DND-41 (cell line): ENCODE results near the gene STYXL2.

ENCODE experiments used
- ATAC-seq: fragments of 200-7000 bp; cut with Tn5 transposase; 3 replicates; pipeline ENCODE4 v1.9.1; 2021; ENCODE audit warnings: low read depth; ENCODE audit not compliant: insufficient read depth
- DNase-seq: peaks from one replicate; pipeline ENCODE4 v3.0.0-alpha.2; 2020
- H2AFZ ChIP-seq: 2 replicates; pipeline ENCODE4 v1.6.0; 2012; ENCODE audit warnings: low read depth, low read length
- H3K27ac ChIP-seq: 2 replicates; pipeline ENCODE4 v1.5.1; 2012; ENCODE audit warnings: low read length, inconsistent platforms
- H3K27me3 ChIP-seq: fragments of 200-600 bp; sonication (generic); 2 replicates; pipeline ENCODE4 v1.6.0; 2012; ENCODE audit warnings: low read length, mild to moderate bottlenecking, inconsistent platforms; ENCODE audit not compliant: insufficient read depth, poor library complexity
- H3K36me3 ChIP-seq: 2 replicates; pipeline ENCODE4 v1.5.1; 2012; ENCODE audit warnings: low read length, inconsistent platforms; ENCODE audit not compliant: insufficient read depth
- H3K4me1 ChIP-seq: 2 replicates; pipeline ENCODE4 v1.5.1; 2012; ENCODE audit warnings: mild to moderate bottlenecking, low read length; ENCODE audit not compliant: insufficient read depth
- H3K4me2 ChIP-seq: 2 replicates; pipeline ENCODE4 v1.6.0; 2012; ENCODE audit warnings: mild to moderate bottlenecking, moderate library complexity, low read length, inconsistent platforms; ENCODE audit not compliant: insufficient read depth
- H3K4me3 ChIP-seq, 2 experiments: fragments of 200-600 bp in 1 of 2; shearing (Covaris generic) in 1 of 2; 2 replicates each; pipeline ENCODE4 v1.5.1; 2012 to 2016; ENCODE audit warnings: inconsistent platforms in 2 of 2, low read length in 2 of 2, mild to moderate bottlenecking in 2 of 2, low read depth in 1 of 2, moderate library complexity in 1 of 2
- H3K79me2 ChIP-seq: 2 replicates; pipeline ENCODE4 v1.6.0; 2012; ENCODE audit warnings: low read length, inconsistent platforms; ENCODE audit not compliant: insufficient read depth
- H3K9ac ChIP-seq: 2 replicates; pipeline ENCODE4 v1.6.0; 2012; ENCODE audit warnings: low read depth, mild to moderate bottlenecking, inconsistent platforms, low read length, moderate library complexity
- H3K9me3 ChIP-seq: 2 replicates; pipeline ENCODE4 v1.5.1; 2012; ENCODE audit warnings: low read length, moderate library complexity, mild to moderate bottlenecking, inconsistent platforms; ENCODE audit not compliant: insufficient read depth, severe bottlenecking
- H4K20me1 ChIP-seq: 2 replicates; pipeline ENCODE4 v1.6.0; 2012; ENCODE audit warnings: low read length; ENCODE audit not compliant: insufficient read depth
- EZH2 ChIP-seq: IDR thresholded peaks from 3 replicates; pipeline ENCODE4 v1.6.1; 2012; ENCODE audit warnings: borderline replicate concordance, low read depth, mild to moderate bottlenecking, moderate library complexity, low read length, inconsistent platforms; ENCODE audit not compliant: severe bottlenecking
- TF ChIP-seq, protein P1 (sequence below): IDR thresholded peaks from 2 replicates; pipeline ENCODE4 v1.5.1; 2012; ENCODE audit warnings: borderline replicate concordance, low read length, moderate library complexity, mild to moderate bottlenecking; ENCODE audit not compliant: poor library complexity, severe bottlenecking; ENCODE audit errors: extremely low read depth

Gene STYXL2

DNA sequence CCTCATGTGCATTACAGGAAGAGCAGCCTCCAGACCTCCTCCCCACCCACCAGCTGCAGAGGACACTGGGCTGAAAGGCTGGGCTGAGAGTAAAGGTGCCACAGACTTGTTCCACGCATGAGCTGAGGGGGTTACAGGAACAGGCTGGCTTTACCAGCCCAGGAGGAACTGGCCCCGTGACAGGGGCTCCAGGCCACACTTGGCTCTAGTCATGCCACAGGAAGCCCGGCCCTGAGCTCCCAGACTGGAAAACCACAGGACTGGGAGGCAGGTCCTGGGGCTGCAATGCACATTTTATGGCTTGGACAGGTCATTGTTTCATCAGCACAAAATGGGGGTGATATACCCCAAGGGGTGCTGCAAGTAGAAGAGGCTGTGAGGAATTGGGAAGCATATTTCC is 39.3 kb upstream of the STYXL2 start:
- Histone ChIP-seq H3K27ac (no peak overlapping the region), H3K4me1 (peaks cover 11% of the 10 kb centered on the region), H3K4me3 (no peak overlapping the region), H3K4me2 (no peak overlapping the region), H2AFZ (no peak overlapping the region), H3K9ac (no peak overlapping the region), H3K9me3 (no peaks in the 10 kb centered on the region), H3K79me2 (no peaks in the 10 kb centered on the region), H3K36me3 (no peaks in the 10 kb centered on the region), H4K20me1 (no peaks in the 10 kb centered on the region), H3K27me3 (no peaks in the 10 kb centered on the region)
- no peak for DNase-seq
- no peak for TF ChIP-seq EZH2
- TF ChIP-seq, protein P1, sequence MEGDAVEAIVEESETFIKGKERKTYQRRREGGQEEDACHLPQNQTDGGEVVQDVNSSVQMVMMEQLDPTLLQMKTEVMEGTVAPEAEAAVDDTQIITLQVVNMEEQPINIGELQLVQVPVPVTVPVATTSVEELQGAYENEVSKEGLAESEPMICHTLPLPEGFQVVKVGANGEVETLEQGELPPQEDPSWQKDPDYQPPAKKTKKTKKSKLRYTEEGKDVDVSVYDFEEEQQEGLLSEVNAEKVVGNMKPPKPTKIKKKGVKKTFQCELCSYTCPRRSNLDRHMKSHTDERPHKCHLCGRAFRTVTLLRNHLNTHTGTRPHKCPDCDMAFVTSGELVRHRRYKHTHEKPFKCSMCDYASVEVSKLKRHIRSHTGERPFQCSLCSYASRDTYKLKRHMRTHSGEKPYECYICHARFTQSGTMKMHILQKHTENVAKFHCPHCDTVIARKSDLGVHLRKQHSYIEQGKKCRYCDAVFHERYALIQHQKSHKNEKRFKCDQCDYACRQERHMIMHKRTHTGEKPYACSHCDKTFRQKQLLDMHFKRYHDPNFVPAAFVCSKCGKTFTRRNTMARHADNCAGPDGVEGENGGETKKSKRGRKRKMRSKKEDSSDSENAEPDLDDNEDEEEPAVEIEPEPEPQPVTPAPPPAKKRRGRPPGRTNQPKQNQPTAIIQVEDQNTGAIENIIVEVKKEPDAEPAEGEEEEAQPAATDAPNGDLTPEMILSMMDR: no peak
- no peak for ATAC-seq

DNA sequence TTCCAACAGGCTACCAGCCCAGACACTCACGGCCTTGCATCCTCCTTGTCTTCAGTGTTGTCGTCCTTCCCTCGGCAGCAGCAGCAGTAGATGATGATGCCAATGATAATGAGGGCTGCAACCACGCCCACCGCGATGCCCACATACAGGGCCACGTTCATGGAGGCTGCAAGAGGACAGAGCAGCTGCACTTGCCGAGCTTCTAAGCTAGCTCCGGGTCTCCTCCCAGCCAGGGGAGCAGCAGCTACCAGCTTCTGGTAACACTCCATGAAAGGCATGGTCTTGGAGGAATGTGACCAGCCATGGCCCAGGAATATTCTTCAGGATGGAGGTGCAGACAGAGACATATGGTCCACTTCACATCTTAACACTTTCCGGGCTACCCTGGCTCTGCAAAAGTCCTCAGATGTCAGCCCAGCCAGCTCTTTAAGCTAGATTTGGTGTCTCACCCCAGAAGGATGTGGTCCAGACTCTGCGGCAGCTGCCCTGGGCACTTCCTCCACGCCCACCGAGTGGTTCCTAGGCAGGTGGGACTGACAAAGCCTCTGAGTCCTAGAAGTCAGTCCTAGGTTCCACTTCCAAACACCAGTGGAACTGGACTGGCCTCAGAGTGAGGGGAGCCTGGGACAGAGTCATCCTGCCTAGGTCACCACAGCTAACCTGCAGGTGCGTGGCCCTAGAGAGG is 38.8 kb upstream of the STYXL2 start:
- Histone ChIP-seq H2AFZ (no peak overlapping the region), H3K27me3 (no peaks in the 10 kb centered on the region), H4K20me1 (no peaks in the 10 kb centered on the region), H3K79me2 (no peaks in the 10 kb centered on the region), H3K4me2 (no peak overlapping the region), H3K27ac (no peak overlapping the region), H3K36me3 (no peaks in the 10 kb centered on the region), H3K4me1 (peaks cover 12% of the 10 kb centered on the region), H3K9ac (no peak overlapping the region), H3K9me3 (no peaks in the 10 kb centered on the region), H3K4me3 (no peak overlapping the region)
- no peak for ATAC-seq
- TF ChIP-seq, protein P1: no peak
- no peak for TF ChIP-seq EZH2
- no peak for DNase-seq

DNA sequence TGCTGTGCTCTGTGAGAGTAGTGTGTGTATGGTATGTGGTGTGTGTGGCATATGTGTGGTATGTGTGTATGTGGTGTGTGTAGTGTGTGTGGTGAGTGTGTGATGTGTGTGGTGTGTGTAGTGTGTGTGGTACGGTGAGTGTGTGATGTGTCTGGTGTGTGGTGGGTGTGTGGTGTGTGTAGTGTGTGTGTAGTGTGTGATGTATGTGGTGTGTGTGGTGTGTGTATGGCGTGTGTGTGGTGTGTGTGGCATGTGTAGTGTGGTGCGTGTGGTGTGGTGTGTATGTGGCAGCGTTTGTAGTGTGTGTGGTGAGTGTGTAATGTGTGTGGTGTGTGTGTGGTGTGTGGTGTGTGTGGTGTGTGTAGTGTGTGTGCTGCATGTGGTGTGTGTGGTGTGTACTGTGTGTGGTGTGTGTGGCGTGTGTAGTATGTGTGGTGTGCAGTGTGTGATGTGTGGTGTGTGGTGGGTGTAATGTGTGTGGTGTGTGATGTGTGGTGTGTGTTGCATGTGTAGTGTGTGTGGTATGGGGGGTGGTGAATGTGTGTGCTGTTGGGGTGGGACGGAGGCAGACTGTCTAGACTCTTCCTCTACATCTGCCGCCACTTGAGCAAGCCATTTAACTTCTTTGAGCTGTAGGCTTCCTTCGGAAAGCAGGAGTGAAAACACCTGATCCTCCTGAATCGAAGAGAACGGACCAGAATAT is 37.2 kb upstream of the STYXL2 start:
- no peaks in the 10 kb centered on the region for H3K36me3 ChIP-seq
- no peak overlapping the region for H2AFZ ChIP-seq
- DNase-seq (no peak), ATAC-seq (peak; percentile 29)
- H3K27ac ChIP-seq: no peak overlapping the region
- TF ChIP-seq EZH2: no peak
- TF ChIP-seq, protein P1: no peak
- no peaks in the 10 kb centered on the region for H4K20me1 ChIP-seq
- no peaks in the 10 kb centered on the region for H3K27me3 ChIP-seq
- H3K79me2 ChIP-seq: no peaks in the 10 kb centered on the region
- peaks cover 12% of the 10 kb centered on the region for H3K4me1 ChIP-seq
- no peak overlapping the region for H3K4me3 ChIP-seq
- H3K9ac ChIP-seq: no peak overlapping the region
- H3K9me3 ChIP-seq: no peaks in the 10 kb centered on the region
- no peak overlapping the region for H3K4me2 ChIP-seq
